ENCODE results near the gene VPS35L. TPM values are rescaled to one million over a fixed set of nuclear protein-coding genes. Genes with fewer than 3 reads are reported as not detected.

The VPS35L gene
- total and polyA plus RNA-seq, 2 of the 13 experiments (the other 11 are each of a cell fraction or from before 2014, with no cell fraction given), result 1.4 to 1.6 TPM

- H3K9me3 ChIP-seq (ENCODE audit: low read length), result no peaks in the 10 kb centered on the region
- CTCF ChIA-PET (ENCODE audit: low intra/inter-chr PET ratio, low total read pairs), result no interaction called here
- no peak overlapping the region for H3K9ac ChIP-seq (ENCODE audit: insufficient read depth, low read depth, low read length)
- H3K36me3 ChIP-seq (replicated peaks in 1 of 2; ENCODE audit: control insufficient read depth in 1 of 2, insufficient read depth in 2 of 2, low read length in 2 of 2), result no peaks in the 10 kb centered on the region
- H2AFZ ChIP-seq (ENCODE audit: low read length), result no peak overlapping the region
- in situ Hi-C loops (cut with HindIII; ENCODE audit: extremely low pct_ligation_motif_present, low pct_unique_long_range_greater_than_20kb), result no loop called here
- ATAC-seq, result no peak
- H3K27me3 ChIP-seq (ENCODE audit: control insufficient read depth in 1 of 2, insufficient read depth in 2 of 2, low read length in 2 of 2), result no peaks in the 10 kb centered on the region
- no TSS peak for BruUV-seq (replicated peaks)
- no peaks in the 10 kb centered on the region for H3K79me2 ChIP-seq (ENCODE audit: insufficient read depth, low read length)
- H3K4me2 ChIP-seq (ENCODE audit: low read depth, low read length), result no peak overlapping the region
- intact Hi-C loops (cut with micrococcal nuclease; ENCODE audit: unreplicated experiment), result no loop called here
- FAIRE-seq, result peak; percentile 36
- no peak overlapping the region for H3K27ac ChIP-seq (ENCODE audit: extremely low read length, insufficient read depth, low read length)
- no peaks in the 10 kb centered on the region for H4K20me1 ChIP-seq (ENCODE audit: insufficient read depth, low read length)
- H3K4me1 ChIP-seq (ENCODE audit: insufficient read depth, low read length), result no peaks in the 10 kb centered on the region
- POLR2A ChIA-PET, result no interaction called here
- DNase-seq (ENCODE audit: low spot score), result no peak
- 39% methylated on average over 8 of the region's 8 CpGs for WGBS (ENCODE audit: low lambda C conversion rate)
- no peak overlapping the region for H3K4me3 ChIP-seq (replicated peaks in 1 of 3; ENCODE audit: insufficient read depth in 1 of 3, low read depth in 2 of 3, low read length in 3 of 3)
- TF ChIP-seq TSC22D2 (CRISPR knock-in tag; IDR thresholded peaks at IDR 0.05; ENCODE audit: borderline replicate concordance), result no peak
- TF ChIP-seq KLF9 (CRISPR knock-in tag; IDR thresholded peaks at IDR 0.05; ENCODE audit: low read depth), result no peak
- no peak for TF ChIP-seq ZBTB40 (IDR thresholded peaks at IDR 0.05)
- no peak for TF ChIP-seq ZBTB40 (CRISPR knock-in tag; IDR thresholded peaks at IDR 0.05)
- no peak for TF ChIP-seq NFIC (IDR thresholded peaks at IDR 0.05; ENCODE audit: low read length)
- no peak for TF ChIP-seq MBD4 (IDR thresholded peaks at IDR 0.05; ENCODE audit: borderline replicate concordance, low read length)
- no peak for TF ChIP-seq ZNF33A (CRISPR knock-in tag; IDR thresholded peaks at IDR 0.05; ENCODE audit: borderline replicate concordance)
- no peak for TF ChIP-seq SNRNP70 (IDR thresholded peaks at IDR 0.05; ENCODE audit: low read depth, low read length)
- TF ChIP-seq PBX2 (CRISPR knock-in tag; IDR thresholded peaks at IDR 0.05), result no peak
- no peak for TF ChIP-seq PRPF4 (IDR thresholded peaks at IDR 0.05; ENCODE audit: low read depth, low read length, poor library complexity, severe bottlenecking)
- TF ChIP-seq MED8 (CRISPR knock-in tag; IDR thresholded peaks at IDR 0.05; ENCODE audit: insufficient replicate concordance), result no peak
- TF ChIP-seq ZNF24 (IDR thresholded peaks at IDR 0.05), result no peak
- no peak for TF ChIP-seq ZNF557 (CRISPR knock-in tag; IDR thresholded peaks at IDR 0.05)
- TF ChIP-seq JUNB (CRISPR knock-in tag; IDR thresholded peaks at IDR 0.05; ENCODE audit: borderline replicate concordance), result no peak
- no peak for TF ChIP-seq RELA (CRISPR knock-in tag; IDR thresholded peaks at IDR 0.05)
- no peak for TF ChIP-seq ARID2 (CRISPR knock-in tag; IDR thresholded peaks at IDR 0.05; ENCODE audit: borderline replicate concordance)
- TF ChIP-seq RBAK (CRISPR knock-in tag; IDR thresholded peaks at IDR 0.05), result no peak
Observed at GRCh38 chr16:19639986-19640421, 84.5 kb downstream of the VPS35L start.

Measured in HepG2 (cell line).